Breast epithelium (tissue), 3 donors: Measurements from ENCODE around the gene PEDS1.

Experiments
- CTCF ChIP-seq, 3 donors: fragments of 450-650 bp; IDR thresholded peaks; one replicate each; pipeline ENCODE4 v1.5.1; 2016 to 2017; ENCODE audit warnings: antibody characterized with exemption in 3 of 3, mild to moderate bottlenecking in 3 of 3, moderate library complexity in 3 of 3
- POLR2A ChIP-seq: fragments of 450-650 bp; IDR thresholded peaks from one replicate; pipeline ENCODE4 v1.6.1; 2016; ENCODE audit warnings: antibody characterized with exemption, mild to moderate bottlenecking, moderate library complexity
- POLR2AphosphoS5 ChIP-seq, 3 donors: sonication (generic); formaldehyde crosslinking; IDR thresholded peaks; one replicate each; pipeline ENCODE4 v1.6.1; 2017; ENCODE audit warnings: antibody characterized with exemption in 3 of 3

- TF ChIP-seq POLR2A, result no peak
- TF ChIP-seq CTCF (IDR thresholded peaks at IDR 0.05), result no peak
- no peak for TF ChIP-seq POLR2AphosphoS5 (IDR thresholded peaks at IDR 0.05)
Observed at GRCh38 chr20:50111829-50112495, 41.6 kb downstream of the PEDS1 start.
